22Rv1 (cell line): ENCODE results near the gene OSBPL3.

Experiments used
- CTCF ChIP-seq: fragments of 450-650 bp; IDR thresholded peaks from 2 replicates; pipeline ENCODE4 v1.5.1; 2017; ENCODE audit warnings: mild to moderate bottlenecking
- ZFX ChIP-seq: fragments of 450-650 bp; IDR thresholded peaks from 2 replicates; pipeline ENCODE4 v1.6.1; 2017; ENCODE audit warnings: antibody characterized with exemption, borderline replicate concordance

GRCh38 chr7:24930856-24931255 lies 49.1 kb downstream of the OSBPL3 start:
- TF ChIP-seq CTCF (no peak), ZFX (no peak)
